Measurements from ENCODE around the gene SUSD1. TPM values are rescaled to one million over a fixed set of nuclear protein-coding genes. Genes with fewer than 3 reads are reported as not detected.

SUSD1 gene
- total and polyA plus RNA-seq, 2 donors (not counting 3 experiments of a cell fraction or from before 2014, with no cell fraction given): 33.1 to 37.8 TPM

GRCh38 chr9:112127281-112127680 lies 47.8 kb downstream of the SUSD1 start:
- Histone ChIP-seq H4K20me1 (replicated peaks; ENCODE audit: control insufficient read depth, extremely low read depth, insufficient read depth, low read length) (no peaks in the 10 kb centered on the region), H3K4me2 (ENCODE audit: insufficient read depth, low read length) (no peak overlapping the region), H2AFZ (ENCODE audit: low read depth, low read length) (no peak overlapping the region), H3K4me1 (ENCODE audit: control insufficient read depth, extremely low read depth, insufficient read depth, low read length) (no peaks in the 10 kb centered on the region), H3K9me1 (replicated peaks; ENCODE audit: control insufficient read depth, extremely low read depth, insufficient read depth, low read length) (no peaks in the 10 kb centered on the region), H3K9ac (replicated peaks; ENCODE audit: extremely low read depth, insufficient read depth, low read length) (no peak overlapping the region), H3K79me2 (ENCODE audit: control insufficient read depth, insufficient read depth, low read length) (no peaks in the 10 kb centered on the region), H3K9me3 (replicated peaks; ENCODE audit: control insufficient read depth, insufficient read depth, low read length) (no peaks in the 10 kb centered on the region), H3K4me3 (replicated peaks in 1 of 3; ENCODE audit: insufficient read depth in 1 of 3, low read depth in 1 of 3, low read length in 3 of 3) (no peak overlapping the region), H3K27me3 (ENCODE audit: control insufficient read depth in 2 of 2, insufficient read depth in 2 of 2, low read length in 2 of 2) (no peaks in the 10 kb centered on the region), H3K27ac (ENCODE audit: insufficient read depth, low read depth, low read length) (no peak overlapping the region), H3K36me3 (ENCODE audit: control insufficient read depth in 2 of 2, extremely low read depth in 1 of 2, insufficient read depth in 2 of 2, low read length in 2 of 2) (no peaks in the 10 kb centered on the region)
- no peak for DNase-seq (ENCODE audit: low read depth, low spot score)
- TF ChIP-seq JUN (IDR thresholded peaks at IDR 0.05; ENCODE audit: borderline replicate concordance, insufficient read depth, insufficient read length, low read depth): no peak
- TF ChIP-seq POLR2A (IDR thresholded peaks at IDR 0.05; ENCODE audit: low read depth, low read length): no peak
- TF ChIP-seq CTCF (IDR thresholded peaks at IDR 0.05; ENCODE audit: extremely low read depth in 1 of 2, insufficient read depth in 1 of 2, low read depth in 1 of 2, low read length in 2 of 2): no peak
- TF ChIP-seq POLR2AphosphoS5 (IDR thresholded peaks at IDR 0.05; ENCODE audit: insufficient read depth, low read depth, low read length): no peak
- no peak for TF ChIP-seq EZH2 (IDR thresholded peaks at IDR 0.05; ENCODE audit: borderline replicate concordance, low read depth, low read length, severe bottlenecking)
- TF ChIP-seq GATA2 (IDR thresholded peaks at IDR 0.05; ENCODE audit: insufficient read depth, insufficient read length, low read depth, low read length): no peak
- no peak for TF ChIP-seq FOS (IDR thresholded peaks at IDR 0.05; ENCODE audit: borderline replicate concordance, insufficient read depth, low read length)
- TF ChIP-seq MAX (IDR thresholded peaks at IDR 0.05; ENCODE audit: insufficient read depth, insufficient read length): no peak
- TF ChIP-seq MYC (IDR thresholded peaks at IDR 0.05; ENCODE audit: low read depth, low read length): no peak
- intact Hi-C loops (cut with micrococcal nuclease) (no loop called here), dilution Hi-C loops (cut with MboI; ENCODE audit: extremely low pct_ligation_motif_present, low sequenced_read_pairs) (no loop called here)
- no peak for FAIRE-seq
- POLR2A ChIA-PET: no interaction called here
- CTCF ChIA-PET: interaction anchor here (1.3 to 1.7 kb wide), 3 partner anchors 14 to 233 kb away, joined by 3 to 4 read pairs (median 4); no protein-coding TSS in a partner anchor
- BruUV-seq (replicated peaks): no TSS peak

Measured in endothelial cell of umbilical vein (primary cell).